ENCODE data around the gene ARHGAP26. TPM values are rescaled to one million over a fixed set of nuclear protein-coding genes. Genes with fewer than 3 reads are reported as not detected.

The ARHGAP26 gene
- total and polyA plus RNA-seq, 7 donors, result 5.4 to 25.5 (median 19.1) TPM

- Histone ChIP-seq H3K9me3 (no peaks in the 10 kb centered on the region), H3K4me3 (no peak overlapping the region), H3K27me3 (no peaks in the 10 kb centered on the region), H3K27ac (peak overlapping the region; percentile 29 to 59 (median 40)), H3K4me1 (no peaks in the 10 kb centered on the region), H3K36me3 (no peaks in the 10 kb centered on the region)
- TF ChIP-seq POLR2AphosphoS5 (IDR thresholded peaks at IDR 0.05), result peak in 1 of 4 donors; percentile 23
- TF ChIP-seq POLR2A (IDR thresholded peaks at IDR 0.05), result no peak
- no peak for DNase-seq
- intact Hi-C loops (cut with DNase I), result no loop called here
- WGBS, 2 donors, result 55 to 63% methylated on average over 7 of the region's 7 CpGs
Measured at GRCh38 chr5:142743592-142744441, 26.4 kb upstream of the ARHGAP26 start.

DNA sequence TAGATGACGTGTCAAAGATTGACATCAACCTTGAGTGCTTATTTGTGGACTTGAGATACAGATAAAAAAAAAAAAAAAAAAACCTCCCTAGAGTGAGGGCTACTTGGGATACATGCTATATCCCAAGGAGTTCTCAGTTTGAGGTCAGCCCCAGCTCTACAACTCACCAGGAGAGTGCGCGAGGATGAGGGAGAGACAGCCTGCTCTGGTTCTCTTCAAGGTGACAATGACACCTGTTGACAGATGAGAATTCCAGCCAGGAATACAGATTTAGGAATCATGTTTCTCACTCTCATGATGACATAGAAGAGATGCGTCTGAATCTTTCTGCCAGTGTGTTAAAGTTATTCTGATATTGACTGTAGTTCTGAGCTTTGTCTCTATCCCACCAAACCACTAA lies 24.9 kb upstream of the ARHGAP26 start:
- Histone ChIP-seq H3K27ac (no peak overlapping the region), H3K27me3 (no peaks in the 10 kb centered on the region), H3K36me3 (no peaks in the 10 kb centered on the region), H3K4me1 (no peaks in the 10 kb centered on the region), H3K4me3 (no peak overlapping the region), H3K9me3 (no peaks in the 10 kb centered on the region)
- no peak for DNase-seq
- 94 to 96% methylated on average over 4 of the region's 4 CpGs for WGBS, 2 donors
- intact Hi-C loops (cut with DNase I), result no loop called here
- TF ChIP-seq POLR2A (IDR thresholded peaks at IDR 0.05) (no peak), EP300 (IDR thresholded peaks at IDR 0.05) (no peak), CTCF (IDR thresholded peaks at IDR 0.05) (no peak), POLR2AphosphoS5 (IDR thresholded peaks at IDR 0.05) (no peak)

DNA sequence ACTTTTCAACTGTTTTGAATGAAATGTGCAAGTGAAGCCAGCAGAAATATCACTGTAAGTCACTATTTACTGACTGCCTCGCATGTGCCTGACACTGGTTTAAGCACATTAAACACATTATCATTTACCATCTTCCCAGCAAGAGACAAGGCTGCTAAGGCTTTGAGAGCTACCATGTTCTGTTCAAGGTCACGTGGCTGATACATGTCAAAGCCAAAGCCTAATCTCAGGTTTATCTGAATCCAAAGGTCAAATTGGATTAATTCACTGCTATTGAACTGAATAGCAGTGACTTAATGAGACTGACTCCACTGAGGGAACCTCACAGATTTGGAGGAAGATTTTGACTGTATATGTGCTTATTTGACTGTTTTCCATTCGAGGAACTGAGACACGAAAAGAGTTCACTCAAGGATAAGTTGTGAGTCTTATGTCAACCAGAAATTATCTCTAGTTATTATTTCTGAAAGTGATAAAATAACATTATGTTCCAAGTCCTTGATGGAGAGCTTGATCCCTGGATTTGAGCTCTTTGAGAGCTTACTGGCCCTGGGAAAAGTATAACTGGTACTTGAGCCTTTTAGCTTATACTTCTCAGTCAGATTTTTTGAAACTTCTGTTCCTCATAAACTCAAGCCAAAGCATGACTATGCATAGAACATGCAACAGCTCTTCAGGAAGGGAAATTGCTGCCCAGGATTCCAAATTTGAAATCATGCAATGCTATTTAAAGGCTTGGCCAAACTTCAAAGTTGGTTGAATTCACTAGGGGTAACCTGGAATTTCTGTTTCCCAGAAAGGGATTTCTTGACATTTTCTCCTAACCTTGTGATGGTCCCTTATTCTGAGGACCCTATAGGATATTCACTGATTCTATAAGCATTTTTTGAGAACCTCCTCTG lies 23.4 kb upstream of the ARHGAP26 start:
- H3K4me3 ChIP-seq, result no peak overlapping the region
- no peaks in the 10 kb centered on the region for H3K27me3 ChIP-seq
- H3K4me1 ChIP-seq, result peaks cover 0 to 10% (median 7%) of the 10 kb centered on the region in 4 donors
- intact Hi-C loops (cut with DNase I), result no loop called here
- DNase-seq, result no peak
- H3K27ac ChIP-seq, result no peak overlapping the region
- 80 to 83% methylated on average over 4 of the region's 4 CpGs for WGBS, 2 donors
- TF ChIP-seq CTCF (IDR thresholded peaks at IDR 0.05), result no peak
- TF ChIP-seq POLR2AphosphoS5 (IDR thresholded peaks at IDR 0.05), result no peak
- TF ChIP-seq POLR2A (IDR thresholded peaks at IDR 0.05), result no peak
- no peak for TF ChIP-seq EP300 (IDR thresholded peaks at IDR 0.05)
- no peaks in the 10 kb centered on the region for H3K9me3 ChIP-seq
- no peaks in the 10 kb centered on the region for H3K36me3 ChIP-seq

DNA sequence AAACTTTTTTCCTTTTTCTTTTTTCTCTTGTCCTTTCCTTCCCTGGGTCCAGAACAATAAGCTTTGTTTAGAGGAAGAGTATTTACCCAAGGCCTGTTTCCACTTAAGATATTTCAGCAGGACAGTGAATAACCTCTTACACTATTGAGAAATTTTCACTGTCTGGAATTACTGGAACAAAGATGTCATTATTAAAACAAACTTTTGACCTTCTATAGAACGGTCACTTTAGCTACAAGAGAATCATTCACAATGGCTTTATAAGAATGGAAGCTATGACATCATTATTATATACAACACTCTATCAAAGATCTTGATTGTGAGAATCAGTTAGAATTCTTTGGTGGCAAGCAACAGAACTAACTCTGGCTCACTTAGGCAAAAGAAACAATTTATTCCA lies 22.0 kb upstream of the ARHGAP26 start:
- no peak for TF ChIP-seq POLR2A (IDR thresholded peaks at IDR 0.05)
- no peak for TF ChIP-seq POLR2AphosphoS5 (IDR thresholded peaks at IDR 0.05)
- TF ChIP-seq CTCF (IDR thresholded peaks at IDR 0.05), result no peak
- no peak for TF ChIP-seq EP300 (IDR thresholded peaks at IDR 0.05)
- H3K4me3 ChIP-seq, result no peak overlapping the region
- 66 to 86% methylated on average over 1 of the region's 1 CpG for WGBS, 2 donors
- intact Hi-C loops (cut with DNase I), result loop anchor here (2.0 kb wide), 1 partner anchor 133 kb away; no protein-coding TSS in a partner anchor
- no peaks in the 10 kb centered on the region for H3K27me3 ChIP-seq
- no peak for DNase-seq
- H3K27ac ChIP-seq, result no peak overlapping the region
- no peaks in the 10 kb centered on the region for H3K36me3 ChIP-seq
- H3K9me3 ChIP-seq, result no peaks in the 10 kb centered on the region
- H3K4me1 ChIP-seq, result peaks cover 0 to 22% (median 17%) of the 10 kb centered on the region in 4 donors

Data from sigmoid colon (tissue), 7 donors.